ENCODE data around the gene COL26A1. TPM values are rescaled to one million over a fixed set of nuclear protein-coding genes. Genes with fewer than 3 reads are reported as not detected.

COL26A1 gene
- polyA plus RNA-seq, 1 donor (not counting 4 experiments of a cell fraction or from before 2014, with no cell fraction given): not detected

- DNase-seq (ENCODE audit: low read depth, low spot score) (no peak), FAIRE-seq (no peak)
- no peaks in the 10 kb centered on the region for H3K36me3 ChIP-seq (ENCODE audit: control insufficient read depth in 2 of 2, extremely low read depth in 1 of 2, insufficient read depth in 2 of 2, low read length in 2 of 2)
- no peaks in the 10 kb centered on the region for H4K20me1 ChIP-seq (ENCODE audit: control insufficient read depth, extremely low read depth, insufficient read depth, low read length)
- dilution Hi-C loops (cut with MboI; ENCODE audit: extremely low pct_ligation_motif_present, low sequenced_read_pairs): no loop called here
- H3K9ac ChIP-seq (ENCODE audit: control insufficient read depth, extremely low read depth, insufficient read depth, low read length): no peak overlapping the region
- H3K4me3 ChIP-seq (ENCODE audit: control insufficient read depth in 2 of 3, extremely low read depth in 1 of 3, insufficient read depth in 2 of 3, low read depth in 1 of 3, low read length in 3 of 3): no peak overlapping the region
- H3K9me3 ChIP-seq (ENCODE audit: control insufficient read depth, low read depth, low read length): no peaks in the 10 kb centered on the region
- no peaks in the 10 kb centered on the region for H3K79me2 ChIP-seq (ENCODE audit: control insufficient read depth, insufficient read depth, low read length)
- no peak overlapping the region for H2AFZ ChIP-seq (ENCODE audit: control insufficient read depth, low read length)
- H3K4me1 ChIP-seq (ENCODE audit: control insufficient read depth, extremely low read depth, insufficient read depth, low read length): peaks cover 3% of the 10 kb centered on the region
- peaks cover 29% of the 10 kb centered on the region for H3K27me3 ChIP-seq (ENCODE audit: control insufficient read depth, extremely low read depth, insufficient read depth, low read length)
- H3K4me2 ChIP-seq (ENCODE audit: control insufficient read depth, extremely low read depth, insufficient read depth, low read depth, low read length): no peak overlapping the region
- no peak overlapping the region for H3K27ac ChIP-seq (ENCODE audit: control insufficient read depth, insufficient read depth, low read length)
- no peak for TF ChIP-seq EZH2 (IDR thresholded peaks at IDR 0.05; ENCODE audit: low read length)
- TF ChIP-seq CTCF (optimal IDR thresholded peaks at IDR 0.05 in 1 of 3, IDR thresholded peaks at IDR 0.05 in 1 of 3, conservative IDR thresholded peaks at IDR 0.05 in 1 of 3; ENCODE audit: extremely low read depth in 1 of 3, insufficient read depth in 2 of 3, low read length in 3 of 3): no peak
- H3K9me1 ChIP-seq (ENCODE audit: control insufficient read depth, extremely low read depth, insufficient read depth, low read length): no peaks in the 10 kb centered on the region
These were observed 11.3 kb downstream of the COL26A1 start for GRCh38 chr7:101373812-101374614.

GRCh38 chr7:101374990-101375389, 12.3 kb downstream of the COL26A1 start:
- FAIRE-seq (no peak), DNase-seq (ENCODE audit: low read depth, low spot score) (no peak)
- TF ChIP-seq CTCF (optimal IDR thresholded peaks at IDR 0.05 in 1 of 3, IDR thresholded peaks at IDR 0.05 in 1 of 3, conservative IDR thresholded peaks at IDR 0.05 in 1 of 3; ENCODE audit: extremely low read depth in 1 of 3, insufficient read depth in 2 of 3, low read length in 3 of 3): no peak
- no peak for TF ChIP-seq EZH2 (IDR thresholded peaks at IDR 0.05; ENCODE audit: low read length)
- Histone ChIP-seq H3K9ac (ENCODE audit: control insufficient read depth, extremely low read depth, insufficient read depth, low read length) (no peak overlapping the region), H3K27me3 (ENCODE audit: control insufficient read depth, extremely low read depth, insufficient read depth, low read length) (peaks cover 34% of the 10 kb centered on the region), H3K79me2 (ENCODE audit: control insufficient read depth, insufficient read depth, low read length) (no peaks in the 10 kb centered on the region), H3K4me2 (ENCODE audit: control insufficient read depth, extremely low read depth, insufficient read depth, low read depth, low read length) (no peak overlapping the region), H3K36me3 (ENCODE audit: control insufficient read depth in 2 of 2, extremely low read depth in 1 of 2, insufficient read depth in 2 of 2, low read length in 2 of 2) (no peaks in the 10 kb centered on the region), H3K9me1 (ENCODE audit: control insufficient read depth, extremely low read depth, insufficient read depth, low read length) (no peaks in the 10 kb centered on the region), H3K9me3 (ENCODE audit: control insufficient read depth, low read depth, low read length) (no peaks in the 10 kb centered on the region), H2AFZ (ENCODE audit: control insufficient read depth, low read length) (no peak overlapping the region), H3K4me1 (ENCODE audit: control insufficient read depth, extremely low read depth, insufficient read depth, low read length) (peaks cover 3% of the 10 kb centered on the region), H3K27ac (ENCODE audit: control insufficient read depth, insufficient read depth, low read length) (no peak overlapping the region), H4K20me1 (ENCODE audit: control insufficient read depth, extremely low read depth, insufficient read depth, low read length) (no peaks in the 10 kb centered on the region), H3K4me3 (ENCODE audit: control insufficient read depth in 2 of 3, extremely low read depth in 1 of 3, insufficient read depth in 2 of 3, low read depth in 1 of 3, low read length in 3 of 3) (no peak overlapping the region)
- dilution Hi-C loops (cut with MboI; ENCODE audit: extremely low pct_ligation_motif_present, low sequenced_read_pairs): no loop called here

All from keratinocyte (primary cell).